Epidermal melanocyte (primary cell): ENCODE data around the gene PEX12.
"Not testable (repeated sequence)": the region's sequence is repeated elsewhere in the genome, so short reads cannot be mapped to it uniquely, and the experiment has no call there.

Experiments used
- DNase-seq: peaks from one replicate; pipeline ENCODE4 v3.0.0; 2011; ENCODE audit warnings: low spot score; ENCODE audit not compliant: insufficient read length

The PEX12 gene

DNA sequence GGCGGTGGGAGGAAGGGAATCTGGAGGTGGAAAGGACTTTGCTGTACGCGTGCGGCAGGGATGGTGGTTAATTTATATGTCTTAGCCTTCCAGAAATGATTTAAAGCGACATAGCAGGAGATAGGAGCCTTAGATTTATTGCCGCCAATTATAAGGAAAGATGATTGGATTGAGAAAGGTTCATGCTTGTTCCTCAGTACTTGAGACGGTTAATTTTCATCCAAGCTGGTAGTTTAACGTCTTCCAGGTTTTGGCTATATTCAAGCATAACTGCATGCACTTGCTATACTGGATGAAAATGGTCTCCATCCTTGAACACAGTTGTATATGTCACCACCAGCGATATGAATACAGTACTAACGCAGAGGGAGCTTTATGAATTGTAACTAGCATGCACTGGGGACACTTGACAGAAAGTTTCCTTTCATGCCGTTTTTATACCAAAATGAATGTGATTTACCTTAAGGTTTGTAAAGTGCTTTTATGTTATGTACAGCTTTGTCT, 610 bp upstream of the PEX12 start:
- no peak for DNase-seq

DNA sequence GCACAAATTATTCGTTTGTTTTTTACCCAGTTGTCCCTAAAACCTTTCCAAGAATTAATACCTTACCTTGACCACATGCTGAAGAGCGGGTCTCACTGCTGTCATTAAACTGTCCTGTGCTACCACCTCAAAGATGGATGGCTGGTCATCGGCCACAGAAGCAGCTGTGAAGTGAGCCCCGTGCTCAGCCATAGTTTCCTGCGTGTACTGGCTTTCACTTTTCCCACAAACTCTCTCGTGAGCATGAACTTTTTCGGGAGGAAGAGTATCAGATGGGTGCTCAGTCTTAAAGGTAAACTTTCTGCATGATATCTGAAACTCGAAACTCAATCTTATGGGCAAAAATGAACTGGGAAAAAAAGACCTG, 558 bp downstream of the PEX12 start:
- DNase-seq: no peak

DNA sequence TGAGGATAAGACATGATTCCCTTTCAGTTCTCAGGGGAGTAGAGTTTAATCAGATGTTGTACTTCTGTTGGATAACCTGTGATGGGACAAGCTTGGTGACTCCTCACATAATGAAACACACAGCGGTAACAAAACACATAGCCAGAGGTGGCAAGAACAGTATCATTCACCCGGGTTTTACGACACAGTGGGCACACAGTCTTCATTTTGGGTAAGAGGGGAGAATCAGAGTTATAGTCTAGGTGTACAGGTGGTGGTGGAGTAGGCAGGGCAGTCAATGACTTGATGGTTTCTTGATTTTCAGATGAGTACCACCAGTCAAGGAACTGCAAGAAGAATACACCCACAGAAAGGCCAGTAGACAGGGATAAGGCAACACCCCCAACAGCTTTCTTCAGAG, 2.6 kb downstream of the PEX12 start:
- no peak for DNase-seq

GRCh38 chr17:35569405-35569804, 9.0 kb downstream of the PEX12 start:
- no peak for DNase-seq

DNA sequence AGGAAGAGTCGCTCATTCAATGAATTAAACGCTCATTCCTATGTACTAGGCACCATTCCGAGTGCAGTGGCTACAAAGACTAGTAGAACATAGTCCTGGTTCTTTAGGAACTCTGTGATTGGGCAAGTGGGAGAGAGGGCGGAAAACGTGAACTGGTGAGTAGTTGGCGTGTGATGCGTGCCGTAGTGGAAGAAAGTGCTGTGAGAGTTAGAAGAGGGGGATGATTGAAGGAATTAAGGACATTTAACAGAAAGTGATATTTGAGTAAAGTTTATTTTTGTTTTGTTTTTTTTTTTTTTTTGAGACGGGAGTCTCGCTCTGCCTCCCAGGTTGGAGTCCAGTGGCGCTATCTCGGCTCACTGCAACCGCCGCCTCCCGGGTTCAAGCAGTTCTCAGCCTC, 9.8 kb downstream of the PEX12 start:
- no peak for DNase-seq

GRCh38 chr17:35566968-35567367, 11.4 kb downstream of the PEX12 start:
- DNase-seq: no peak

- DNase-seq: not testable (repeated sequence)
These were observed 15.2 kb downstream of the PEX12 start for GRCh38 chr17:35563181-35563580.

DNA sequence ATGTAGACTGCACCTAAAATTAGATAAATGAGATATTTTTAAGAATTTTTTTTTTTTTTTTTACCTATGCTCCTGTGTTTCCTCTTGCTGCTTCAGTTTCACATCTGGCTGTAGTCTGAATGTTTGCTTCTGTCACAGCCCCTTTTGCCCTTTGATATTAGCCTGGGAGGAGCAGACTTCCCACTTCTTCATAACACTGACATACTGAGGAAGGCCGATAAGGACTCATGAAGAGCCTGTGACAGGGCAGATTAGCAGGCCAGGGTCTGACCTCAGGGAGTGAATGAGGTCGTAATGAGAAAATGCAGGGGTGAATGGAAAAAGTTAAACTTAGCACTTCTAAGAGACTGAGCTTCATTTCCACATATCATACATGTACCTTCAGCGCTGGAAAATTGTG, 17.7 kb downstream of the PEX12 start, which contains the start of gene SLFN14:
SLFN14 (minus strand) TSS at position 117 of the 400 bp plus-strand sequence. CDS start 2,757 bp downstream, outside the sequence.
- DNase-seq: no peak

GRCh38 chr17:35559495-35560210, 18.7 kb downstream of the PEX12 start:
- DNase-seq: no peak

- DNase-seq: no peak
These were observed 21.0 kb downstream of the PEX12 start for GRCh38 chr17:35557353-35557752.

- no peak for DNase-seq
These were observed 22.7 kb downstream of the PEX12 start for GRCh38 chr17:35555691-35556090.

DNA sequence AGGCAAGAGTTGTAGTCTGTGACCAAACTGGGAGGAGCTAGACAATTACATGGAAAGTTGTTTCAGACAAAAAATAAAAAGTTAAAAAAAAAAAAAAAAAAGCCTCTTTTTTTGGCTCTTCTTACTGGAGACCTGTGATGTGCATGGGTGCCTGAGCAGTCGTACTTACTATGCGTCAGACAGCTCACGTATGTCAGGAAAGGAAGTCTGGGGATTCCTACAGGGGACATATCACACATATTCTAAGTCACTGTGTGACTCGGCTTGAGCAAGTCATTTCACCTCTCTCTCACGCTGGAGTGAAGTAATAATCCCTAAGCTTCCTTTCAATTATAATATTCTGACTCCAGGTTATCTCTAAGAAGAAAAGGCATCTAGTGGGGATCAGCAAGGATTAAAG, 23.7 kb downstream of the PEX12 start:
- DNase-seq: no peak

DNA sequence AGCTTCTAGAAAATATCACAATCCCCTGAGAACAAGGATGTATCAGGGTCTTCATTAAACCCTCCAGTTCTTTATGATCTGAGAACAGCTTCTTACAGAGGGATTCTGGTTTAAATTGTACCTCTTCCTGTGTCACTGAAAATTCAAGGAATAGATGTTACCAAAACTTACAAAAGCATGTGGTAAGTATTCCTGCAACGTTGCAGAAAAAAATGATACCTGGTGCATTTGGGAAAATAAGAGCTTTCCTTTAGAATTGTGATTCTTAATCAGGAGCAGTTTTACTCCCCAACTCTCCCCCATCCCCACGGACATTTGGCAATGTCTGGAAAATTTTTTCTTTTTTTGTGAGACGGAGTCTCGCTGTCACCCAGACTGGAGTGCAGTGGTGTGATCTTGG, 25.1 kb downstream of the PEX12 start:
- no peak for DNase-seq

DNA sequence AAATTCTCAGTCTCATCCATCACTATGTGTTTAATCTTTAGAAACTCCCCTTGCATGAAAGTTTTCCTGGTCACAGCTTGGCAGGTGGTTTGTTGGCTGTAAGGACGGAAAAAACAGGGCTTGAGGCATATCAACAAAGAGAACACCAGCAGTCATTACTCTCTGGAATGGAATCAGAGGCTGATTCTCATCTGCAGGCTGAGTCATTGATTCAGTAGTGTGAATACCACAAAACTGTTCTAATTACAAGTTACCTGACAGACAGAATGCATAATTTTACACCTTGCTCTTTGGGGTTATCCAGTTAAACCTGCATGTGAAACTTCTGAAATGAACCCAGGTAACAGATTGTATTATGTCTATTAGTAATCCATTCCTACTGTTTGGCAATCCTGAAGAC, 29.4 kb downstream of the PEX12 start:
- DNase-seq: no peak

DNA sequence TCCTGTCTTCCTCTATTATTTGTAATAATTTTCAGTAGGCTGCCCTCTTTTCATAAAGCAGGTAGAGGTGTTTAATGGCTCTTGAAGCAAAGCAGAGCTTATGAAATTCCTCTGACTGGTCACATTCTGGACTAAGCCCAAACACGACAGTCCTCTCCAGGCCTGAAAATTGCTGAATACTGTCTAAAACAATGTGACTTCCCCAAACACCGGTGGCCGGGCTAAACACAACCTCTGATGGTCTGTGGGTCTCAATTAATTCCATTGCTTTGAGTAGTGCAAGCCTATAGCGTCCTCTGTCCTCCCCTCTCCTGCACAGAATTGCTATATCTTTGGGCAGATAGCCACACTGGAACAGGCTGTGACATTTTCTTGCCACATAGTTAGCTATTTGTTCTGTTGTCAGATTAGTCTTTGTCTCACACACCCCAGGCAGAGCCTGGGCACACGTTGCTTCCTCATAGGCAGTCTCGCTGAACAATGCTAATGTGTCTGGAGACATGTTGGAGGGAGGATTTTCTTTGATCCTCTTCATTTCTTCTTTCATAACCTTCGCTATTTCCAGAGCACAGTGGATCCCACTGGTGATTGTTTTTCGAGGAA, 30.1 kb downstream of the PEX12 start:
- no peak for DNase-seq

DNA sequence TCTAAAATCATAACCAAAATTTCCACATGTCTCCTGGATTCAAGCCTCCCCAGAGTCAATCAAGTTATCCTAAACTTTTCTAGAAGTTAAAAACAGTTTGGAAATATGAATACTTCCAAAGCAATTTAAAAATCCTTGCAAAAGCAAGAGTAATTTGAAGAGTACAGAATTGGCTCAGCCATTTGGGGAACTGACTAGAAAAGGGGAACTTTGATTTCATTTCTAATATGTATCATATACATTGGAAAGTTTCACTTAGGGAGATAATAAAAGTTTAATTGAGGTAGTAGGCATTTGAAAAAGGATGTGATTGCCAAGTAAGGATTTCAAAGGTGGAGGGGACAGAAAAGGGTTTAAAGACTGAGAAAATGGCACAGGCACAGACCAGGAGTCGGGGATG, 31.9 kb downstream of the PEX12 start:
- no peak for DNase-seq

DNA sequence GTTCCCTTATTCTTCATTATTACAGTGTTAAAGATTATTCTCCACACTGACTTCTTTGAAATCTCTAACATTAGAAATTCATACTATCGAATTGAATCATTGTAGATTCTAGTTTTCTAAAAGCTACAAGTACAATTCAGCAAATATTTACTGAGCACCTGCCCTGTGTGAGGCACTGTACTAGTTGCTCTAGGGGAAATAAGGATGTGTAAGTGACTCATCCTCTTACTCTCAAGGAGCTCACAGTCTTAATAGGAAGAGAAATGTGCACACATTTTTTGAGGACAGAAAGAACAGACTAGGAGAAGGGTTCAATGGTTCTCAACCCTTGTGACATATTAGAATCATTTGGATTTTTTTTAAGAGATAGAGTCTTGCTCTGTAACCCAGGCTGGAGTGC, 33.2 kb downstream of the PEX12 start:
- DNase-seq: no peak

DNA sequence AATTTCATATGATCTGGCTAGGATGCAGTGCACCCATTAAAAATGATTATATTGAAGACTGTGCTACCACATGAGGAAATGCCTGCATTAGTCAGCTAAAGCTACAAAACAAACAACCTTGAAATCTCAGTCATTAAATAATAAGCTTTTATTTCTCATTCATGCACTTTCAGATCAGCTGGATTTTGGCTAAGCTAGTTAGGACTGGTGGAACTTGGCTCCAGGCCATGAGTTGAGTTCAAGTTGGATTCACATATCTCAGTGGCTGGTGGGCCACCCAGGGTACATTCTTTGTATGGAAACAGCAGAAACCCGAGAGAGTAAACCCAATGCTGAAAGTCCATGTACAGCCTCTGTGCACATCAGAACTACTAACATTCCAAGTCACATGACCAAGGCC, 34.5 kb downstream of the PEX12 start:
- no peak for DNase-seq

DNA sequence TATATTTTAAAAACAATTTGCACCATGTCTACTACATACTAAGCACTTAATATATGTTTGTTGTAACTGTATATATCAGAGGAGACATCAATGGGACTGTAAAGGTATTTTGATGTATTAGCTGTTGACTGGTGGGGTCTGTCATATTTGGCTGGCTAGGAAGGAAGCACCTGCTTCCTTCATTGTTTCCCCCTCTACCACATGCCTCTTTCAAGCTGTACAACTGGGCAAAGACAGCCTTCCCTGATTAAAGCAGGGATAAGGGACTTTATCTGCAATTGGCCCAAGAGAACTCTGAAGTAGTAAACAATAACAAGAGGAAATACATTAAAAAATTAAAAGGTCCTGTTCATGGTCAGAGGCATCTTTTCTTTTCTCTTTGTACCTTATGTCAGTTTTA, 35.4 kb downstream of the PEX12 start:
- no peak for DNase-seq

DNA sequence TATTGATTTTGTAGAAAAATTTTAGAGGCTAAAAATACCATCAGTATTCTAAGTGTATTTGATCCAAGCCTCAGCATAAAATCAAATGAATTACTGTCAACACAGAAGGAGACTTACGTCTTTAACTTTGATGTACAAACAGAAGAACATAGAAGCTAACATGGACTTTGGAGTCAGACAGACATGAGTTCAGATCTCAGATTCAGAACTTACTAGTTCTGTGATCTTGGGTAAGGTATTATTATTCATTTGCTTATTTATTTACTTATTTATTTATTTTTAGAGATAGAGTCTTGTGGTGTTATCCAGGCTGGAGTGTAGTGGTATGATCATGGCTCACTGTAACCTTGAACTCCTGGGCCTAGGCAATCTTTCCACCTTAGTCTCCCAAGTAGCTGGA, 36.9 kb downstream of the PEX12 start:
- no peak for DNase-seq

GRCh38 chr17:35540589-35541404, 37.6 kb downstream of the PEX12 start:
- no peak for DNase-seq

DNA sequence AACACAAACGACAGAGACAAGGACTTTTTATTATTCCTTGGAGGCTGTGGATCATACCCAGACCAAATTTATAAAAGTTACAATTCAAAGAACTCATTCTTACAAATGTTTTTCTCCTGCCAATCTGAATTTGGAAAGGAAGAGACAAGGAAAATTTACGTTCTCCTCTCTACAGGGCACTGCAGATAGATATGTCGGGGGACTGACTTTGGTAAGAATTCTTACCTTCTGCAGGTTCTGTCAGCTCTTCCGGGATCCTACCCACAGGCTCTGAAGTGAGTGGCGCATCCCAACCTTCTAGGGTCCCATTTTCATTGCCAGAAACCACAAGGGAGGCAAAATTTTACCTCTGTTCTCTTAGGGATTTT, 38.7 kb downstream of the PEX12 start:
- no peak for DNase-seq
